ENCODE data around the gene GOT1. TPM values are rescaled to one million over a fixed set of nuclear protein-coding genes. Genes with fewer than 3 reads are reported as not detected.

GOT1 gene
- total and polyA plus RNA-seq, 4 donors: 73.5 to 271 (median 123) TPM

- Histone ChIP-seq H3K36me3 (ENCODE audit: control insufficient read depth in 4 of 4, insufficient read depth in 3 of 4, low read depth in 1 of 4, low read length in 3 of 4) (no peaks in the 10 kb centered on the region), H3K27ac (ENCODE audit: low read depth in 1 of 2, low read length in 2 of 2) (no peak overlapping the region), H3K4me3 (ENCODE audit: low read depth in 1 of 3, low read length in 3 of 3) (no peak overlapping the region), H3K27me3 (ENCODE audit: control insufficient read depth in 4 of 4, insufficient read depth in 4 of 4, low read length in 3 of 4) (peaks cover 0 to 5% (median 1%) of the 10 kb centered on the region in 4 donors), H3K9me3 (ENCODE audit: control insufficient read depth in 4 of 4, low read length in 3 of 4) (no peaks in the 10 kb centered on the region), H3K9ac (ENCODE audit: low read depth in 1 of 2, low read length in 2 of 2) (no peak overlapping the region), H3K4me1 (ENCODE audit: control insufficient read depth in 4 of 4, insufficient read depth in 4 of 4, low read length in 3 of 4) (no peaks in the 10 kb centered on the region)
- no peak for DNase-seq (ENCODE audit: low spot score)
- WGBS: 71% methylated on average over 5 of the region's 5 CpGs
- TF ChIP-seq EGR1 (IDR thresholded peaks at IDR 0.05; ENCODE audit: low read depth in 2 of 2) (no peak), MAX (IDR thresholded peaks at IDR 0.05) (no peak), HNF4G (IDR thresholded peaks at IDR 0.05) (no peak), RXRA (IDR thresholded peaks at IDR 0.05) (no peak), RAD21 (IDR thresholded peaks at IDR 0.05) (no peak), FOXA2 (IDR thresholded peaks at IDR 0.05) (no peak), ATF3 (IDR thresholded peaks at IDR 0.05) (no peak), FOXA1 (IDR thresholded peaks at IDR 0.05) (no peak), CTCF (IDR thresholded peaks at IDR 0.05; ENCODE audit: low read depth, low read length, missing input control) (no peak), YY1 (IDR thresholded peaks at IDR 0.05) (no peak)
Measured at GRCh38 chr10:99470327-99470726, 39.9 kb upstream of the GOT1 start.

GRCh38 chr10:99467236-99467999 lies 37.0 kb upstream of the GOT1 start:
- Histone ChIP-seq H3K27me3 (ENCODE audit: control insufficient read depth in 4 of 4, insufficient read depth in 4 of 4, low read length in 3 of 4) (peaks cover 0 to 5% (median 0%) of the 10 kb centered on the region in 4 donors), H3K27ac (ENCODE audit: low read depth in 1 of 2, low read length in 2 of 2) (no peak overlapping the region)

More at GRCh38 chr10:99467236-99467999, 37.0 kb upstream of the GOT1 start:
- Histone ChIP-seq H3K9ac (ENCODE audit: low read depth in 1 of 2, low read length in 2 of 2) (no peak overlapping the region), H3K4me1 (ENCODE audit: control insufficient read depth in 4 of 4, insufficient read depth in 4 of 4, low read length in 3 of 4) (no peaks in the 10 kb centered on the region), H3K9me3 (ENCODE audit: control insufficient read depth in 4 of 4, low read length in 3 of 4) (no peaks in the 10 kb centered on the region), H3K36me3 (ENCODE audit: control insufficient read depth in 4 of 4, insufficient read depth in 3 of 4, low read depth in 1 of 4, low read length in 3 of 4) (no peaks in the 10 kb centered on the region), H3K4me3 (ENCODE audit: low read depth in 1 of 3, low read length in 3 of 3) (no peak overlapping the region)
- WGBS: 79% methylated on average over 14 of the region's 14 CpGs
- no peak for TF ChIP-seq ZBTB33 (IDR thresholded peaks at IDR 0.05)
- peak; percentile 33 for TF ChIP-seq NR2F2 (IDR thresholded peaks at IDR 0.05)
- no peak for DNase-seq (ENCODE audit: low spot score)

All from liver (tissue), 9 donors.